IMR-90 (cell line): ENCODE measurements around the gene SEMA4B. TPM values are rescaled to one million over a fixed set of nuclear protein-coding genes. Genes with fewer than 3 reads are reported as not detected.

ENCODE experiments used
- ATAC-seq: fragments of 200-7000 bp; cut with Tn5 transposase; 2 replicates; pipeline ENCODE4 v1.9.1; 2020; ENCODE audit warnings: low read depth, mild to moderate bottlenecking, moderate library complexity
- BruUV-seq: library from RNA; stranded (reverse); fragments of 400-500 nt; replicated peaks from 2 replicates; lab custom pipeline; 2021; lab: Mats Ljungman, UMichigan
- CTCF ChIA-PET: fragments of 300-600 bp; formaldehyde crosslinking; extraction: SDS; loops from one replicate; lab custom pipeline; 2021; ENCODE audit warnings: antibody characterized with exemption; lab: Yijun Ruan, JAX
- POLR2A ChIA-PET: fragments of 300-600 bp; sonication (Branson Sonifier 250); formaldehyde crosslinking; loops from one replicate; lab custom pipeline; 2022; ENCODE audit warnings: antibody characterized with exemption; ENCODE audit not compliant: unreplicated experiment; lab: Charles Lee
- DNase-seq: peaks from one replicate; pipeline ENCODE4 v3.0.0; 2013
- H2AFZ ChIP-seq: replicated peaks from 2 replicates; pipeline ENCODE3; 2013; ENCODE audit warnings: low read length, mild to moderate bottlenecking; ENCODE audit not compliant: poor library complexity
- H2AK5ac ChIP-seq: 2 replicates; pipeline ENCODE4 v1.6.1; 2013; ENCODE audit warnings: low read depth, low read length, inconsistent platforms
- H2AK9ac ChIP-seq: replicated peaks from 2 replicates; pipeline ENCODE3; 2013; ENCODE audit warnings: mild to moderate bottlenecking, low read depth, low read length, moderate library complexity; ENCODE audit not compliant: poor library complexity
- H2BK120ac ChIP-seq: 2 replicates; pipeline ENCODE4 v1.6.1; 2013; ENCODE audit warnings: low read depth, low read length, inconsistent platforms
- H2BK15ac ChIP-seq: 3 replicates; pipeline ENCODE4 v1.6.1; 2013; ENCODE audit warnings: low read depth, low read length, inconsistent platforms
- H2BK20ac ChIP-seq: 2 replicates; pipeline ENCODE4 v1.6.1; 2013; ENCODE audit warnings: low read depth, mild to moderate bottlenecking, inconsistent platforms, low read length, moderate library complexity
- H2BK5ac ChIP-seq: 2 replicates; pipeline ENCODE4 v1.6.1; 2013; ENCODE audit warnings: mild to moderate bottlenecking, low read depth, low read length, inconsistent platforms; ENCODE audit not compliant: poor library complexity, severe bottlenecking
- H3K14ac ChIP-seq: replicated peaks from 2 replicates; pipeline ENCODE4 v1.6.1; 2013; ENCODE audit warnings: low read depth, low read length, inconsistent platforms
- H3K18ac ChIP-seq: 2 replicates; pipeline ENCODE4 v1.6.1; 2013; ENCODE audit warnings: low read depth, low read length, control low read depth
- H3K23ac ChIP-seq: 2 replicates; pipeline ENCODE4 v1.6.1; 2013; ENCODE audit warnings: low read depth, low read length, inconsistent platforms
- H3K27ac ChIP-seq: 2 replicates; pipeline ENCODE4 v1.5.1; 2013; ENCODE audit warnings: mild to moderate bottlenecking, control low read depth, low read length; ENCODE audit not compliant: insufficient read depth
- H3K27me3 ChIP-seq: 2 replicates; pipeline ENCODE4 v1.6.1; 2013; ENCODE audit warnings: low read length; ENCODE audit not compliant: control insufficient read depth, insufficient read depth
- H3K36me3 ChIP-seq: 2 replicates; pipeline ENCODE4 v1.6.1; 2013; ENCODE audit warnings: low read length, mixed read lengths; ENCODE audit not compliant: control insufficient read depth, insufficient read depth
- H3K4ac ChIP-seq: 2 replicates; pipeline ENCODE4 v1.6.1; 2013; ENCODE audit warnings: low read depth, low read length, inconsistent platforms
- H3K4me1 ChIP-seq: 2 replicates; pipeline ENCODE4 v1.6.1; 2013; ENCODE audit warnings: low read length, mixed read lengths; ENCODE audit not compliant: control insufficient read depth, insufficient read depth
- H3K4me2 ChIP-seq: 2 replicates; pipeline ENCODE4 v1.6.1; 2013; ENCODE audit warnings: low read depth, mild to moderate bottlenecking, control low read depth, low read length, moderate library complexity
- H3K4me3 ChIP-seq: 2 replicates; pipeline ENCODE4 v1.5.1; 2013; ENCODE audit warnings: low read depth, mild to moderate bottlenecking, control low read depth, low read length, moderate library complexity; ENCODE audit not compliant: insufficient read depth
- H3K56ac ChIP-seq: 2 replicates; pipeline ENCODE4 v1.6.1; 2013; ENCODE audit warnings: low read length, inconsistent platforms; ENCODE audit not compliant: insufficient read depth; ENCODE audit errors: extremely low read depth
- H3K79me1 ChIP-seq, 2 experiments: 2 replicates each; pipeline ENCODE4 v1.6.1; 2013; ENCODE audit warnings: low read length in 2 of 2, inconsistent platforms in 1 of 2, low read depth in 1 of 2
- H3K9ac ChIP-seq: 2 replicates; pipeline ENCODE4 v1.6.1; 2013; ENCODE audit warnings: low read depth, low read length, control low read depth
- H3K9me1 ChIP-seq: 2 replicates; pipeline ENCODE4 v1.6.1; 2013; ENCODE audit warnings: low read length, inconsistent platforms; ENCODE audit not compliant: insufficient read depth
- H3K9me3 ChIP-seq: 2 replicates; pipeline ENCODE4 v1.6.1; 2013; ENCODE audit warnings: low read length; ENCODE audit not compliant: control insufficient read depth, insufficient read depth
- H4K20me1 ChIP-seq: 2 replicates; pipeline ENCODE4 v1.6.1; 2013; ENCODE audit warnings: low read length, inconsistent platforms; ENCODE audit not compliant: insufficient read depth
- H4K5ac ChIP-seq: 2 replicates; pipeline ENCODE4 v1.6.1; 2013; ENCODE audit warnings: mild to moderate bottlenecking, low read depth, low read length, control low read depth
- H4K8ac ChIP-seq, 2 experiments: 2 replicates each; pipeline ENCODE4 v1.6.1; 2013; ENCODE audit warnings: low read depth in 2 of 2, low read length in 2 of 2, control low read depth in 1 of 2, inconsistent platforms in 1 of 2
- H4K91ac ChIP-seq: 2 replicates; pipeline ENCODE4 v1.6.1; 2013; ENCODE audit warnings: low read depth, low read length, inconsistent platforms; ENCODE audit not compliant: insufficient read depth
- BHLHE40 ChIP-seq: fragments of 150-350 bp; IDR thresholded peaks from 2 replicates; pipeline ENCODE4 v1.6.1; 2016; ENCODE audit warnings: mild to moderate bottlenecking, low read depth, low read length
- CEBPB ChIP-seq: IDR thresholded peaks from 2 replicates; pipeline ENCODE4 v1.6.1; 2012; ENCODE audit warnings: low read depth, low read length, improper control_type of control experiment
- CHD1 ChIP-seq: IDR thresholded peaks from 2 replicates; pipeline ENCODE4 v1.6.1; 2012; ENCODE audit warnings: low read depth, low read length, improper control_type of control experiment
- ELK1 ChIP-seq: fragments of 150-350 bp; IDR thresholded peaks from 2 replicates; pipeline ENCODE4 v1.6.1; 2016; ENCODE audit warnings: low read depth, mild to moderate bottlenecking, low read length, moderate library complexity, borderline replicate concordance
- FOS ChIP-seq: fragments of 150-350 bp; IDR thresholded peaks from 2 replicates; pipeline ENCODE4 v1.6.1; 2016; ENCODE audit warnings: low read depth, low read length
- MAFK ChIP-seq: IDR thresholded peaks from 2 replicates; pipeline ENCODE4 v1.6.1; 2012; ENCODE audit warnings: low read depth, low read length, improper control_type of control experiment
- MAZ ChIP-seq: IDR thresholded peaks from 2 replicates; pipeline ENCODE4 v1.6.1; 2012; ENCODE audit warnings: low read depth, mild to moderate bottlenecking, low read length, improper control_type of control experiment, moderate library complexity, borderline replicate concordance
- MXI1 ChIP-seq: IDR thresholded peaks from 2 replicates; pipeline ENCODE4 v1.6.1; 2012; ENCODE audit warnings: low read depth, mild to moderate bottlenecking, low read length, moderate library complexity, borderline replicate concordance
- NFE2L2 ChIP-seq: fragments of 150-350 bp; IDR thresholded peaks from 2 replicates; pipeline ENCODE4 v1.6.1; 2016; ENCODE audit warnings: low read depth, mild to moderate bottlenecking, low read length
- POLR2A ChIP-seq: IDR thresholded peaks from 2 replicates; pipeline ENCODE4 v1.6.1; 2012; ENCODE audit warnings: mild to moderate bottlenecking, low read depth, low read length
- RAD21 ChIP-seq: IDR thresholded peaks from 2 replicates; pipeline ENCODE4 v1.6.1; 2012; ENCODE audit warnings: low read length, improper control_type of control experiment
- RCOR1 ChIP-seq: IDR thresholded peaks from 2 replicates; pipeline ENCODE4 v1.6.1; 2012; ENCODE audit warnings: mild to moderate bottlenecking, low read length, improper control_type of control experiment; ENCODE audit not compliant: insufficient replicate concordance
- RFX5 ChIP-seq: IDR thresholded peaks from 2 replicates; pipeline ENCODE4 v1.8.0; 2012; ENCODE audit warnings: low read depth, mild to moderate bottlenecking, low read length, moderate library complexity
- SMC3 ChIP-seq: fragments of 150-350 bp; IDR thresholded peaks from 2 replicates; pipeline ENCODE4 v1.6.1; 2016; ENCODE audit warnings: low read depth, mild to moderate bottlenecking, antibody characterized with exemption, low read length, moderate library complexity
- WGBS, 2 experiments: methylation state at CpG; one replicate each; pipeline versions ENCODE4 v1.1.5 to v1.1.7; 2013; ENCODE audit warnings: missing lambda C conversion rate in 2 of 2; ENCODE audit not compliant: insufficient read length in 1 of 2; ENCODE audit errors: extremely low coverage in 2 of 2; 5-methylcytosine and 5-hydroxymethylcytosine counted together
- dilution Hi-C: fragments of 300-500 bp; cut with HindIII; formaldehyde crosslinking; loops from one replicate; pipeline ENCODE4 v1.14.3; 2018; ENCODE audit warnings: low sequenced_read_pairs; ENCODE audit not compliant: unreplicated experiment
- in situ Hi-C: fragments of 300-500 bp; cut with MboI; formaldehyde crosslinking; loops from 3 replicates; pipeline ENCODE4 v1.14.3; 2019; ENCODE audit warnings: low sequenced_read_pairs, inconsistent platforms, mixed read lengths
- intact Hi-C: fragments of 100-400 bp; cut with micrococcal nuclease; formaldehyde crosslinking; loops from 2 replicates; pipeline ENCODE4 v1.10.0; 2022
- polyA plus RNA-seq, 3 experiments: library from polyadenylated mRNA; depleted of rRNA; stranded (reverse); fragments of >200 nt; gene quantifications; 2 replicates each; pipeline ENCODE4 v1.2.3, GENCODE V29; 2012; ENCODE audit warnings: low replicate concordance in 1 of 3
- total RNA-seq: library from RNA; depleted of rRNA; stranded (reverse); fragments of >200 nt; gene quantifications from 2 replicates; pipeline ENCODE4 v1.2.3, GENCODE V29; 2012
- TF ChIP-seq, protein P1 (sequence below): conservative IDR thresholded peaks from 2 replicates; pipeline ENCODE4 v1.5.1; 2012; ENCODE audit warnings: mild to moderate bottlenecking, low read depth, low read length, improper control_type of control experiment
- TF ChIP-seq, protein P2 (sequence below): fragments of 150-350 bp; IDR thresholded peaks from 2 replicates; pipeline ENCODE4 v1.6.1; 2017; ENCODE audit warnings: mild to moderate bottlenecking, antibody characterized with exemption, low read length, low read depth

Gene SEMA4B
- total and polyA plus RNA-seq, 2 of the 4 experiments (the other 2 are of a cell fraction) = 5.0 to 22.5 TPM

- Histone ChIP-seq H3K36me3 (peaks cover 3% of the 10 kb centered on the region; the same call in 1 of the 2 replicates), H4K91ac (no peak overlapping the region), H3K27ac (no peak overlapping the region), H4K20me1 (no peaks in the 10 kb centered on the region), H3K14ac (no peak overlapping the region), H2BK15ac (no peak overlapping the region), H3K4me1 (peaks cover 3% of the 10 kb centered on the region; the same call in 1 of the 2 replicates), H3K56ac (no peak overlapping the region), H4K5ac (no peak overlapping the region), H3K79me1 (peaks cover 5 to 7% of the 10 kb centered on the region in 2 experiments; a peak in 2 of 4 replicates), H3K27me3 (no peaks in the 10 kb centered on the region), H3K4me2 (no peak overlapping the region), H3K23ac (no peak overlapping the region), H3K9me1 (no peaks in the 10 kb centered on the region), H2AK5ac (no peak overlapping the region), H4K8ac (no peak overlapping the region), H3K18ac (no peak overlapping the region), H3K4ac (no peak overlapping the region), H2BK120ac (no peak overlapping the region), H2AFZ (no peak overlapping the region), H3K4me3 (no peak overlapping the region), H2BK20ac (no peak overlapping the region), H2AK9ac (no peak overlapping the region), H3K9me3 (no peaks in the 10 kb centered on the region), H3K9ac (no peak overlapping the region), H2BK5ac (no peak overlapping the region)
- ATAC-seq (no peak), DNase-seq (no peak)
- in situ Hi-C loops (loop anchor here (5.0 kb wide), 1 partner anchor 56 kb away; no protein-coding TSS in a partner anchor), dilution Hi-C loops (no loop called here), intact Hi-C loops (no loop called here)
- ChIA-PET CTCF (no interaction called here), POLR2A (no interaction called here)
- WGBS, 2 experiments = no CpG with 5 or more reads among the region's 9 CpGs
- TF ChIP-seq ELK1 (no peak), RFX5 (no peak), POLR2A (no peak), CEBPB (no peak), RAD21 (no peak), FOS (no peak), CHD1 (no peak), RCOR1 (no peak), MAZ (no peak), MAFK (no peak), SMC3 (no peak), NFE2L2 (no peak), BHLHE40 (no peak), MXI1 (no peak)
- TF ChIP-seq, protein P1, sequence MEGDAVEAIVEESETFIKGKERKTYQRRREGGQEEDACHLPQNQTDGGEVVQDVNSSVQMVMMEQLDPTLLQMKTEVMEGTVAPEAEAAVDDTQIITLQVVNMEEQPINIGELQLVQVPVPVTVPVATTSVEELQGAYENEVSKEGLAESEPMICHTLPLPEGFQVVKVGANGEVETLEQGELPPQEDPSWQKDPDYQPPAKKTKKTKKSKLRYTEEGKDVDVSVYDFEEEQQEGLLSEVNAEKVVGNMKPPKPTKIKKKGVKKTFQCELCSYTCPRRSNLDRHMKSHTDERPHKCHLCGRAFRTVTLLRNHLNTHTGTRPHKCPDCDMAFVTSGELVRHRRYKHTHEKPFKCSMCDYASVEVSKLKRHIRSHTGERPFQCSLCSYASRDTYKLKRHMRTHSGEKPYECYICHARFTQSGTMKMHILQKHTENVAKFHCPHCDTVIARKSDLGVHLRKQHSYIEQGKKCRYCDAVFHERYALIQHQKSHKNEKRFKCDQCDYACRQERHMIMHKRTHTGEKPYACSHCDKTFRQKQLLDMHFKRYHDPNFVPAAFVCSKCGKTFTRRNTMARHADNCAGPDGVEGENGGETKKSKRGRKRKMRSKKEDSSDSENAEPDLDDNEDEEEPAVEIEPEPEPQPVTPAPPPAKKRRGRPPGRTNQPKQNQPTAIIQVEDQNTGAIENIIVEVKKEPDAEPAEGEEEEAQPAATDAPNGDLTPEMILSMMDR = no peak
- TF ChIP-seq, protein P2, sequence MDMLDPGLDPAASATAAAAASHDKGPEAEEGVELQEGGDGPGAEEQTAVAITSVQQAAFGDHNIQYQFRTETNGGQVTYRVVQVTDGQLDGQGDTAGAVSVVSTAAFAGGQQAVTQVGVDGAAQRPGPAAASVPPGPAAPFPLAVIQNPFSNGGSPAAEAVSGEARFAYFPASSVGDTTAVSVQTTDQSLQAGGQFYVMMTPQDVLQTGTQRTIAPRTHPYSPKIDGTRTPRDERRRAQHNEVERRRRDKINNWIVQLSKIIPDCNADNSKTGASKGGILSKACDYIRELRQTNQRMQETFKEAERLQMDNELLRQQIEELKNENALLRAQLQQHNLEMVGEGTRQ = no peak
- BruUV-seq = no TSS peak
These were observed 16.7 kb downstream of the SEMA4B start for GRCh38 chr15:90217671-90218394.
